UCSD-AML1 (cell line): ENCODE results near the gene ANTXR2.
"Not testable (repeated sequence)": the region's sequence is repeated elsewhere in the genome, so short reads cannot be mapped to it uniquely, and the experiment has no call there.

Experiments
- DNase-seq: peaks from one replicate; lab custom pipeline; 2025; ENCODE audit not compliant: unreplicated experiment; lab: John Stamatoyannopoulos, UW

Gene ANTXR2

GRCh38 chr4:79993476-79993875, 79.6 kb downstream of the ANTXR2 start:
- DNase-seq = no peak

GRCh38 chr4:79991601-79992000, 81.4 kb downstream of the ANTXR2 start:
- no peak for DNase-seq

DNA sequence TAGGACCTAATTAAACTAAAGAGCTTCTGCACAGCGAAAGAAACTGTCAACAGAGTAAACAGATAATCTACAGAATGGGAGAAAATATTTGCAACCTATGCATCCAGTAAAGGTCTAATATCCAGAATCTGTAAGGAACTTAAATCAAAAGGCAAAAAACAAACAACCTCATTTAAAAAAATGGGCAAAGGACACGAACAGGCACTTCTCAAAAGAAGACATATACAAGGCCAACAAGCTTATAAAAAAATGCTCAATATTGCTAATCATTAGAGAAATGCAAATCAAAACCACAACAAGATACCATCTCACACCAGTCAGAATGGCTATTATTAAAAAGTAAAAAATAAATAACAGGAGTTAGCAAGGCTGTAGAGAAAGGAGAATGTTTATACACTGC, 81.9 kb downstream of the ANTXR2 start:
- not testable (repeated sequence) for DNase-seq

- no peak for DNase-seq
Measured at GRCh38 chr4:79987401-79987800, 85.6 kb downstream of the ANTXR2 start.

GRCh38 chr4:79983431-79983830, 89.6 kb downstream of the ANTXR2 start:
- no peak for DNase-seq

DNA sequence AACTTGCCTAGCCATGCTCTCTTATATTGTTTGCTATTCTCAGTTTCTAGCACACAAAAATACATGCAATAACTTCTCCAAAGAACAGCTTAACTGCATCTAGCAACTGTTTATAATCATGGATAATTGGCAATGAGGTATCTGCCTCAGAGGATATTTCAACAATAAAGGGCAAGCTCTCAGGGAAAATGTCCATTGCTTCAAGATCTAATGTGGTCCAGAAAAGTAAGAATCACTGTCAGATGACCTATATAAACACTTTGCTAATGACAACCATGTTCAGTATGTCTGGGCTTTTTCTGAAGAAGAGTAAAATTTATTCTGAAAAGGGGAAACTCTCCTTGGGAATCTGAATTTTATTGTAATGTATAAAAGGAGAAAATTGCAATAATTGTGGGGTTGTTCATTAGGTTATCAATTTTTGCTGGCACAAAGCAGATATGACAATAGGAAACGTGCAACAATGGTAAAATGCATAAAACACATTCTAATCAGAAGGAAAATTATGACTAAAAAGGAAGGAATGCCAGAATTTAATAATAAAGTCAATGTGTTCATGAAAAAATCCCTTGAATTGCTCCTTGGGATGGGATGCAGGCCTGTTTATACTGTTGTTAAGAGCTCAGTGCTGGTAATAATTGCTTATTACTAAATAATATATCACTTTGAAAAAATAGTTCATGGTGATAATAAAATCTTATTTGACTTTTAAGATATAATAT, 90.3 kb downstream of the ANTXR2 start:
- no peak for DNase-seq

DNA sequence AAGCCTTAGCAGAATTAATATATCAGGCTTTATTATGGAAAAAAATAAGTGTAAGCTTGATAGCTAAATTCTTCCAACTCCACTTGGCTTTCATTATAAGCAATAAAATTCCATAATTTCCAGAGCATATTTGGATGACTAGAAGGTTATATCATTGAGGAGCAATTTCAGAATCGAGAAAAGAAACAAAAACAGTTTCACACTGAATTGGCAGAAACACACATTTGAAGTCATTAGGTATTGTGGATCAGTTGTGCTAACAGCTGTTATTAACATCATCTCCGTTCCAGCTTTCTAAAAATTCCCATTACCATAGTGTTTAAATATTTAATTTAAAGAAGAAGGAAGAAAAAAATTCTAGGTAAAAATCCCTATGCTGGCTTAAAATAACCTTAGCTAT, 92.6 kb downstream of the ANTXR2 start:
- no peak for DNase-seq

- DNase-seq = no peak
Measured at GRCh38 chr4:79979785-79980437, 93.1 kb downstream of the ANTXR2 start.

GRCh38 chr4:79977131-79977840, 95.7 kb downstream of the ANTXR2 start:
- no peak for DNase-seq

DNA sequence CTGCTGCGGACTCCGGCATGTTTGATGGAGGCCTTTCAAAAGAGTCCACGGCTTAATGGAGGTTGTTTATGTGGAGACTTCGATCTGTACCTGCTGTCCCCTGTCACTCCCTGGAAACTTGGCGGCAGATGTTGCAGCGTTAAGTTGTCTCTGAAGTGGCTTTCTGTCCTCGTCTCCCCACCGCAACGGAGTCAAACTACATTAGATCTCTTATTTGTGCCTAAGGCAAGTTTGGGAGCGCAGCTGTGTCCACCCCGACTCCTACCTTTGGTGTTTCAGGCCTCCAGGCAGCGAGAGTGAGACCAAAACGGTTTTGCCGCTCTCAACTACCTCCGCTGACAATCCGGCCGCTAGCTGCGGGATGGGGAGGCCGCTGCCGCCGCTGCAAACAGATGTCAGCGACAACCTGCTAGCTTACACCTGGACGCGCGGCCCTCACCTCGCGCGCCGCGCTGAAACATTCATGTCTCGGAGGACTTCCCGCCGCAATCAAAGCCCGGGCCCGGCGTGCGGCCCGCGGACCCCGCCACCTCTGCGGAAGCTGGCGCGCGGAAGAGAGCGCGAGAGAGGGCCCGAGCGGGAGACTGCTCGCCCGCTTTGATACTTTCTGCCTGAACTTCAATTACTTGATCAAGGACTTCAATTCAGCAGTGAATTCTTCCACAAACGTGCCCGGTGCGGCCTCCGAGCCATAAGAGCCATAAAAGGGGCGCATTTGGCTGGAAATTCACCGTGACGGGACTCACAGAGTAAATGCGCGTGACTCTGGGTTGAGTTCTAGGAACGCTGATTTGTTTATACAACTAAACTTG, 108.4 kb downstream of the ANTXR2 start:
- DNase-seq = peak; percentile 6

DNA sequence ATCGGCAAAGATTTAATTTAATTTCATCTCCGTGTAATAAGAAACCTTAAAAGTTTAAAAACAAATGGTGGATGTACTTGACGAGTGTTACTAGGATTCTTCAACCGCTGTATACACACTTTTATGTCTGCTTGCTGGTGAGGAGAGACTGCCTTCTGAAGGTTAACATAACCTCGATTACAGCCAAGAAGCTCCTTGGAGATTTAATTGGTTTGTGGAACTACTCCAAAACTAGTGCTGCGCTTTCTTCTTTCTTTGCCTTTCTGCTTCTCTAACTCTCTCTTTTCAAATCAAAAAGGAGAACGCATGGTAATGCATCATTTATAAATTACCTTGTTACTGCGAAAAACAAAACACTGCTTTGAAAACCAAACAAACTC, 109.0 kb downstream of the ANTXR2 start:
- DNase-seq = no peak

- no peak for DNase-seq
Measured at GRCh38 chr4:79959652-79960051, 113.4 kb downstream of the ANTXR2 start.

GRCh38 chr4:79958466-79959264, 114.4 kb downstream of the ANTXR2 start:
- no peak for DNase-seq

- no peak for DNase-seq
Measured at GRCh38 chr4:79949178-79949577, 123.9 kb downstream of the ANTXR2 start.

DNA sequence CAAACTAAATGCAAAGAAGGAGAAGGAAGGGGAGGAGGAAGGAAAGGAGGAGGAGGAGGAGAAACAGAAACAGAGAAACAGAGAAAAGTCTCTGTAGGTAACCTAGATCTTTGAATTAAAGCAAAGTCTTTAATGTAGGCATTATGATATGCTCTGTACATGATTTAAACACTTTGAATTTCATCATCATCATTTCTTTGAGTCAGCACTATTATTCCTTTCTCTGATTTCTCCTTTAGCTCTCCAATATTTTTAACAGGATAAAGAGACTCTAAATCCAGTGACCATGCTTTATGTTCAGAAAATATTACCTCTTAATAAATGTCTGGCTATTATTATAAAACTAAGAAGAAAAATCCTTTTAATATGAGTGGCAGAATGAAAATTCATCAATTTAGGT, 124.3 kb downstream of the ANTXR2 start:
- no peak for DNase-seq

- DNase-seq = no peak
Measured at GRCh38 chr4:79948261-79948660, 124.8 kb downstream of the ANTXR2 start.

- no peak for DNase-seq
Measured at GRCh38 chr4:79947386-79947785, 125.6 kb downstream of the ANTXR2 start.

- DNase-seq = no peak
Measured at GRCh38 chr4:79935274-79935673, 137.8 kb downstream of the ANTXR2 start.

- no peak for DNase-seq
Measured at GRCh38 chr4:79934660-79935059, 138.4 kb downstream of the ANTXR2 start.

DNA sequence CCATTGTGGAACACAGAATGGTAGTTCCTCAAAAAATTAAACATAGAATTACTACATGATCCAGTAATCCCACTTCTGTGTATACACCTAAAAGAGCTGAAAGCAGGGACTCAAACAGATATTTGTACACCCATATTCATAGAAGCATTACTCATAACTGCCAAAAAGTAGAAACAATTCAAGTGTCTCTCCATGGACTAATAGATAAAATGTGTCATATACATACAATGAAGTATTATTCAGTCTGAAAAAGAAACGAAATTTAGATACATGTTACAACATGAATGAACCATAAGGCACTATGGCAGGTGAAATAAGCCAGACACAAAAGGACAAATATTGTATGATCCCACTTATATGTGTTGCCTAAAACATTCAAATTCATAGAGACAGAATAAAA, 145.1 kb downstream of the ANTXR2 start:
- DNase-seq = no peak

DNA sequence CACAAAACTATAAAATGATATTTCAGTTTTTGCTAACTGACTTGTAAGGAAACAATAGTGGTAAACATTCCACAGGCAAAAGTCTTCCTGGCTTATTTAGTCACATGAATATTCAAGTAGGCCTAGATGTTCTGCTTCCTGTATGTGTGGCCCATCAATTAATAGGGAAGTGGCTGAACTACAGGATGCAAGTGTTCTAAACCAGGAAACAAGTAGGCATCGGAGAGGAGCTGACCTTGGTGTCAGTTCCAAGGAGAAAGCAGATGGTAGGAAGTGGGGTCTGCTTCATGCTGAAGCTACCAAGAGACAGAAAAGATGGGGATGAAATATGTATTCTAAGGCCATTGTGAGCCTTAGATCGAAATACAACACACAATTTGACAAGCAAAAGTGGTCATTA, 149.7 kb downstream of the ANTXR2 start:
- no peak for DNase-seq
